Measurements from ENCODE around the gene PRKCA.

GRCh38 chr17:66551839-66552238, 249.4 kb downstream of the PRKCA start:
- no peak for TF ChIP-seq POLR2AphosphoS5 (IDR thresholded peaks at IDR 0.05; ENCODE audit: low read depth, low read length)
- TF ChIP-seq TAF1 (IDR thresholded peaks at IDR 0.05; ENCODE audit: borderline replicate concordance, low read depth, low read length), result no peak
- TF ChIP-seq POLR2A (IDR thresholded peaks at IDR 0.05; ENCODE audit: low read depth, low read length), result no peak
